OCI-LY7 (cell line): Measurements from ENCODE around the gene LACTB.

Source experiments
- CTCF ChIP-seq: fragments of 200-600 bp; sonication (generic); conservative IDR thresholded peaks from 2 replicates; pipeline ENCODE4 v1.5.1; 2014; ENCODE audit warnings: mild to moderate bottlenecking, antibody characterized with exemption, low read length, moderate library complexity, mixed read lengths
- EZH2phosphoT487 ChIP-seq: fragments of 200-600 bp; sonication (generic); IDR thresholded peaks from 2 replicates; pipeline ENCODE4 v1.6.1; 2018; ENCODE audit warnings: low read depth, borderline replicate concordance, mild to moderate bottlenecking, mixed run types, antibody characterized with exemption, low read length, moderate library complexity, mixed read lengths

- TF ChIP-seq CTCF: no peak
- TF ChIP-seq EZH2phosphoT487: no peak
Measured at GRCh38 chr15:63073497-63074172, 48.0 kb upstream of the LACTB start.
